HFFc6 (cell line): ENCODE results near the gene PITPNC1. TPM values are rescaled to one million over a fixed set of nuclear protein-coding genes. Genes with fewer than 3 reads are reported as not detected.
A peak's percentile ranks its signal among the peaks of the same experiment; 100 is the strongest.
"Not testable (repeated sequence)": the region's sequence is repeated elsewhere in the genome, so short reads cannot be mapped to it uniquely, and the experiment has no call there.

ENCODE experiments used
- DNase-seq: peaks from one replicate; pipeline ENCODE4 v3.0.0-alpha.2; 2018
- H3K27ac Mint-ChIP-seq: 2 replicates; pipeline ENCODE4 v1.8.0; 2020; ENCODE audit warnings: mild to moderate bottlenecking, mixed read lengths
- H3K27me3 Mint-ChIP-seq: 2 replicates; pipeline ENCODE4 v1.8.0; 2021; ENCODE audit warnings: mild to moderate bottlenecking, moderate library complexity, mixed read lengths; ENCODE audit not compliant: insufficient read depth
- H3K36me3 Mint-ChIP-seq: 2 replicates; pipeline ENCODE4 v1.8.0; 2021; ENCODE audit warnings: low read depth, mixed read lengths
- H3K4me1 Mint-ChIP-seq: 2 replicates; pipeline ENCODE4 v1.8.0; 2020; ENCODE audit warnings: low read depth, mixed read lengths
- H3K4me3 Mint-ChIP-seq: 2 replicates; pipeline ENCODE4 v1.8.0; 2020; ENCODE audit warnings: mild to moderate bottlenecking, moderate library complexity, mixed read lengths
- H3K9me3 Mint-ChIP-seq: 2 replicates; pipeline ENCODE4 v1.8.0; 2020; ENCODE audit warnings: mild to moderate bottlenecking, mixed read lengths
- CTCF ChIP-seq: fragments of 200-600 bp; sonication (generic); IDR thresholded peaks from 2 replicates; pipeline ENCODE4 v1.5.0; 2021; ENCODE audit warnings: antibody characterized with exemption, mild to moderate bottlenecking
- long read RNA-seq: library from polyadenylated mRNA; unstranded; transcript quantifications from one replicate; pipeline ENCODE4 v2.0.0, GENCODE V29; 2019
- total RNA-seq, 6 experiments: library from RNA; stranded (reverse); fragmentation: NEBNext Ultra II Directional; extraction: Animal tissue kit (Norgen Biotek cat#: 25700); gene quantifications; 2 replicates in 1 of 6; 3 replicates in 5 of 6; pipeline ENCODE4 v1.2.3, GENCODE V29; 2021

The PITPNC1 gene
- 10 to 100 TPM in 1 of 6 experiments, 1 to 10 TPM in 5; 6.9 to 11.1 (median 7.7) TPM for total RNA-seq
- long read RNA-seq, partial matches to known transcripts = 2 of 11 reads
- long read RNA-seq, other reads (novel, unspliced or antisense) = 9 of 11 reads

- Mint-ChIP-seq H3K27ac (peak within 1 kb of the TSS; percentile 82), H3K4me1 (peaks cover 41% of the 10 kb centered on the region), H3K27me3 (no peaks in the 10 kb centered on the region; the same call in 1 of the 2 replicates), H3K9me3 (no peaks in the 10 kb centered on the region), H3K4me3 (peak within 1 kb of the TSS; percentile 93), H3K36me3 (no peaks in the 10 kb centered on the region)
- DNase-seq = peak; percentile 83
- TF ChIP-seq CTCF = no peak; the same call in none of the 2 replicates
Measured at GRCh38 chr17:67376737-67377487, at the start of gene PITPNC1. Gene PITPNC1, plus strand, starts transcription at chr17:67377281.

GRCh38 chr17:67328026-67328425 lies 49.1 kb upstream of the PITPNC1 start:
- TF ChIP-seq CTCF = no peak
- Mint-ChIP-seq H3K27ac (no peak overlapping the region), H3K9me3 (peaks cover 10% of the 10 kb centered on the region), H3K4me1 (peaks cover 6% of the 10 kb centered on the region), H3K27me3 (peaks cover 15% of the 10 kb centered on the region), H3K36me3 (no peaks in the 10 kb centered on the region), H3K4me3 (no peak overlapping the region)
- DNase-seq = no peak

GRCh38 chr17:67331381-67332161 lies 45.5 kb upstream of the PITPNC1 start:
- H3K4me1 Mint-ChIP-seq, H3K27ac Mint-ChIP-seq, H3K36me3 Mint-ChIP-seq, DNase-seq, H3K4me3 Mint-ChIP-seq: not testable (repeated sequence)
- H3K9me3 Mint-ChIP-seq = peaks cover 10% of the 10 kb centered on the region
- peaks cover 13% of the 10 kb centered on the region for H3K27me3 Mint-ChIP-seq

DNA sequence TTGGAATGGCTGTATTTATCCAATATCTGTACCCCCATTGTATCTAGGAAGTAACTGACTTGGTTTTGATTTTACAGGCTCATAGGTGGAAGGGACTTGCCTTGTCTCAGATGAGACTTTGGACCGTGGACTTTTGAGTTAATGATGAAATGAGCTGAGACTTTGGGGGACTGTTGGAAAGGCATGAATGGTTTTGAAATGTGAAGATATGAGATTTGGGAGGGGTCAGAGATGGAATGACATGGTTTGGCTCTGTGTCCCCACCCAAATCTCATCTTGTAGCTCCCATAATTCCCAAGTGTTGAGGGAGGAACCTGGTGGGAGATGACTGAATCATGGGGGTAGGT lies 44.9 kb upstream of the PITPNC1 start:
- H3K36me3 Mint-ChIP-seq, DNase-seq, H3K27me3 Mint-ChIP-seq, H3K4me3 Mint-ChIP-seq, H3K4me1 Mint-ChIP-seq, H3K27ac Mint-ChIP-seq: not testable (repeated sequence)
- H3K9me3 Mint-ChIP-seq = peaks cover 10% of the 10 kb centered on the region

DNA sequence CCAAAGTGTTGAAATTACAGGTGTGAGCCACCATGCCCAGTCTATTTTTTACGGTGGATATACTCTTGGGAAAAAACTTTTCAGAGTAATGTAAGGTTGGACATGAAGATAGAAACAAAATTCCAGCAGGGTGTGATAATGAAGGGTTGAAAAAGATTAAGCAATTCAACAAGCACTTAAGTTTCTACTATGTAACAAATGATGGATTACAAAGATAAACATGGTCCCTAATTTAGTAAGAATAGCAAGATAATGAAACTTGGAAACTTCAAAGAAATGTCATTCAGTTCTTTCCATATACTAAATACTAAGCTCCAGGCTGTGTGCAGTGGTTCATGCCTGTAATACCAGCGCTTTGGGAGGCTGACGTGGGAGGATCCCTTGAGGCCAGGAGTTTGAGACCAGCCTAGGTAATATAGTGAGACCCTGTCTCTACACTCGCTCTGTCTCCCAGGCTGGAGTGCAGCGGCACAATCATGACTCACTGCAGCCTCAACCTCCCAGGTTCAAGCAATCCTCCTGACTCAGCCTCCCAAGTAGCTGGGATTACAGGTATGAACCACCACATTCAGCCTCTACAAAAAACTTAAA lies 41.7 kb upstream of the PITPNC1 start:
- Mint-ChIP-seq H3K36me3 (peaks cover 22% of the 10 kb centered on the region), H3K27ac (no peak overlapping the region), H3K9me3 (no peaks in the 10 kb centered on the region), H3K4me3 (no peak overlapping the region), H3K27me3 (no peaks in the 10 kb centered on the region), H3K4me1 (peaks cover 22% of the 10 kb centered on the region)
- TF ChIP-seq CTCF = no peak
- no peak for DNase-seq

- Mint-ChIP-seq H3K36me3 (peaks cover 35% of the 10 kb centered on the region), H3K4me3 (no peak overlapping the region), H3K27ac (no peak overlapping the region), H3K9me3 (no peaks in the 10 kb centered on the region), H3K27me3 (no peaks in the 10 kb centered on the region), H3K4me1 (peaks cover 29% of the 10 kb centered on the region)
- no peak for DNase-seq
- TF ChIP-seq CTCF = no peak
Measured at GRCh38 chr17:67336859-67337258, 40.2 kb upstream of the PITPNC1 start.

DNA sequence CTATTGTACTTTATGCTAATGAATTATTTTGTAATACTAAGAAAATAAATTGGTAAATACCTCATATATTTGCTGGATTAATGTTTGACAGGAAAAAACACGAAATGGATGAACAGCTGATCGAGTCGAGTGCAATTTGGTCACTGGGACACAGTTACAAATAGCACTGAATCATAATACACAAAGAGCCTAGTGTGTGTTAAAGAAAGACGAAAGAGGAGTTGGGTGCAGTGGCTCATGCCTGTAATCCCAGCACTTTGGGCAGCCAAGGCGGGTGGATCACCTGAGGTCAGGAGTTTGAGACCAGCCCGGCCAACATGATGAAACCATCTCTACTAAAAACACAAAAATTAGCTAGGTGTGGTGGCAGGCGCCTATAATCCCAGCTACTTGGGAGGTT lies 38.7 kb upstream of the PITPNC1 start:
- H3K27me3 Mint-ChIP-seq, H3K4me3 Mint-ChIP-seq, H3K9me3 Mint-ChIP-seq, DNase-seq: not testable (repeated sequence)
- peak overlapping the region; percentile 36; the same call in 1 of the 2 replicates for H3K27ac Mint-ChIP-seq
- H3K36me3 Mint-ChIP-seq = peaks cover 45% of the 10 kb centered on the region
- H3K4me1 Mint-ChIP-seq = peaks cover 31% of the 10 kb centered on the region
